CD8-positive, alpha-beta memory T cell (primary cell): Measurements from ENCODE around the gene GNAO1. TPM values are rescaled to one million over a fixed set of nuclear protein-coding genes. Genes with fewer than 3 reads are reported as not detected.

Experiments used
- CTCF ChIA-PET: fragments of 350-600 bp; sonication (Branson Sonifier 250); formaldehyde crosslinking; loops from one replicate; lab custom pipeline; 2021; ENCODE audit warnings: antibody characterized with exemption; lab: Charles Lee
- POLR2A ChIA-PET: fragments of 350-600 bp; sonication (Branson Sonifier 250); formaldehyde crosslinking; loops from one replicate; lab custom pipeline; 2021; ENCODE audit warnings: antibody characterized with exemption; lab: Charles Lee
- DNase-seq, 5 donors: peaks; one replicate each; pipeline versions ENCODE4 v3.0.0 to v3.0.0-alpha.2; 2020 to 2022; ENCODE audit warnings: mixed read lengths in 1 of 5
- H3K27ac ChIP-seq: one replicate; pipeline ENCODE4 v1.7.0; 2013; ENCODE audit warnings: low read depth, mild to moderate bottlenecking, low read length, moderate library complexity
- H3K27me3 ChIP-seq: 2 replicates; pipeline ENCODE4 v1.7.0; 2013; ENCODE audit warnings: low read length, mild to moderate bottlenecking; ENCODE audit not compliant: insufficient read depth, poor library complexity, severe bottlenecking
- H3K36me3 ChIP-seq: 2 replicates; pipeline ENCODE4 v1.7.0; 2013; ENCODE audit warnings: mild to moderate bottlenecking, low read length, moderate library complexity; ENCODE audit not compliant: insufficient read depth
- H3K4me1 ChIP-seq: 2 replicates; pipeline ENCODE4 v1.7.0; 2013; ENCODE audit warnings: mild to moderate bottlenecking, low read length, moderate library complexity; ENCODE audit not compliant: insufficient read depth
- H3K4me3 ChIP-seq: 2 replicates; pipeline ENCODE4 v1.7.0; 2013; ENCODE audit warnings: mild to moderate bottlenecking, low read length
- H3K9me3 ChIP-seq: 2 replicates; pipeline ENCODE4 v1.7.0; 2013; ENCODE audit warnings: mild to moderate bottlenecking, low read length
- H3K27ac Mint-ChIP-seq, 8 donors: one replicate each; pipeline ENCODE4 v1.8.0; 2020 to 2021; ENCODE audit warnings: mixed read lengths in 8 of 8, mild to moderate bottlenecking in 6 of 8, inconsistent platforms in 3 of 8, moderate library complexity in 3 of 8
- H3K27me3 Mint-ChIP-seq, 2 donors: one replicate each; pipeline ENCODE4 v1.8.0; 2020 to 2021; ENCODE audit warnings: mixed read lengths in 2 of 2, mild to moderate bottlenecking in 1 of 2, moderate library complexity in 1 of 2
- H3K36me3 Mint-ChIP-seq, 3 donors: one replicate each; pipeline ENCODE4 v1.8.0; 2020 to 2021; ENCODE audit warnings: mixed read lengths in 3 of 3, inconsistent platforms in 1 of 3, mild to moderate bottlenecking in 1 of 3
- H3K4me1 Mint-ChIP-seq, 3 donors: one replicate each; pipeline ENCODE4 v1.8.0; 2020 to 2021; ENCODE audit warnings: mixed read lengths in 3 of 3, inconsistent platforms in 1 of 3, mild to moderate bottlenecking in 1 of 3
- H3K4me3 Mint-ChIP-seq, 7 donors: one replicate each; pipeline ENCODE4 v1.8.0; 2020 to 2021; ENCODE audit warnings: mixed read lengths in 7 of 7, mild to moderate bottlenecking in 6 of 7, moderate library complexity in 4 of 7, inconsistent platforms in 2 of 7
- H3K9me3 Mint-ChIP-seq, 5 donors: one replicate each; pipeline ENCODE4 v1.8.0; 2020 to 2022; ENCODE audit warnings: mixed read lengths in 5 of 5, mild to moderate bottlenecking in 3 of 5, moderate library complexity in 2 of 5, inconsistent platforms in 1 of 5
- polyA plus RNA-seq: library from polyadenylated mRNA; unstranded; fragments of 300-500 nt; fragmentation: Illumina TruSeq; gene quantifications from one replicate; pipeline ENCODE4 v1.2.3, GENCODE V29; 2021
- total RNA-seq, 2 experiments: library from RNA; stranded (reverse); gene quantifications; one replicate each; pipeline ENCODE4 v1.2.3, GENCODE V29; 2021

The GNAO1 gene
- total and polyA plus RNA-seq, 3 experiments from 2014 or later = 0.86 to 2.5 (median 2.5) TPM

DNA sequence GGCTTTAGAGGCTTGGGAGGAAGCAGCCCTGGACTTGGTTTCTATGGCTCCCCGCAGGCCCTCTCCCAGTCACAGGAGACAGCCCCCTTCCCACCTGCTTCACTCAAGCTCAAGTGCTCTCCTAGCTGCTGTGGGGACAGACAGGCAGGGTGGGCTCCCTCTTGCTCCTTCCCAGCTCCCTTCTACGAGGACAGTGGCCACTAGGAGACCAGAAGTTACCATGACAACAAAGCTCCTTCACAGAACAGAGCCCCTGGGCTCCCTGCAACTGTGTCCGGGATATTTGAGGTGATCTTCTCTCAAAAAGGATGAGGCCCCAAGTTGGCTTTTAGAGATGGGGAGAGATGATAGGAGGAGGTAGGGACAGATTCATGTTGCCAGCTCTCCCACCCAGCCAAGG, 117.7 kb downstream of the GNAO1 start:
- peaks cover 0 to 5% (median 0%) of the 10 kb centered on the region in 3 donors for H3K36me3 Mint-ChIP-seq
- DNase-seq = no peak
- H3K4me1 Mint-ChIP-seq = peaks cover 0 to 5% (median 0%) of the 10 kb centered on the region in 3 donors
- H3K4me1 ChIP-seq = no peaks in the 10 kb centered on the region
- H3K4me3 ChIP-seq = no peak overlapping the region
- peak overlapping the region in 1 of 8 donors; percentile 43 for H3K27ac Mint-ChIP-seq
- no peaks in the 10 kb centered on the region for H3K36me3 ChIP-seq
- ChIA-PET CTCF (no interaction called here), POLR2A (no interaction called here)
- H3K9me3 Mint-ChIP-seq = no peaks in the 10 kb centered on the region
- H3K9me3 ChIP-seq = no peaks in the 10 kb centered on the region
- H3K4me3 Mint-ChIP-seq = no peak overlapping the region
- no peaks in the 10 kb centered on the region for H3K27me3 Mint-ChIP-seq
- H3K27me3 ChIP-seq = no peaks in the 10 kb centered on the region
- no peak overlapping the region for H3K27ac ChIP-seq

DNA sequence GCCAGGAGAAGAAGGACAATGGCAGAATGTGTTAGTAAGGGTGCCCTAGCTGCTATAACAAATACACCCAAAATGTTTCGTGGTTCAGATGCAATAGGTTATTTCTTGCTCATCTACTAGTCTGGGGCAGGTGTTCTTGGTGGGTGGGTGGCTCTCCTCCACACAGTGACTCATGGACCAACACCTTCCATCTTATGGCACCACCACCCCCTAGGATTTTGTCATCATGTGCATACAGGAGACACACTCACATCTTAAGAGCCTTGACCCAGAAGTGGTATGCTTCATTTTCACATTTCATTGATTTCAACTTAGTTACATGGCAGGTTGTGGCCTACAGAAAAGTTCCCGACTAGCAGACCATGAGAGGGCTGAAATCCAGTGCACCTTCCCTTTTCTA, 119.4 kb downstream of the GNAO1 start:
- ChIA-PET POLR2A (no interaction called here), CTCF (interaction anchor here (1.0 kb wide), 1 partner anchor 365 kb away, joined by 3 read pairs; no protein-coding TSS in a partner anchor)
- Histone ChIP-seq H3K27ac (no peak overlapping the region), H3K4me3 (no peak overlapping the region), H3K4me1 (no peaks in the 10 kb centered on the region), H3K36me3 (no peaks in the 10 kb centered on the region), H3K9me3 (no peaks in the 10 kb centered on the region), H3K27me3 (no peaks in the 10 kb centered on the region)
- Mint-ChIP-seq H3K4me1 (peaks cover 0 to 5% (median 0%) of the 10 kb centered on the region in 3 donors), H3K36me3 (peaks cover 0 to 1% (median 0%) of the 10 kb centered on the region in 3 donors), H3K4me3 (no peak overlapping the region), H3K27me3 (no peaks in the 10 kb centered on the region), H3K27ac (peak overlapping the region in 3 of 8 donors; percentile 24 to 57 (median 45)), H3K9me3 (no peaks in the 10 kb centered on the region)
- DNase-seq = no peak

DNA sequence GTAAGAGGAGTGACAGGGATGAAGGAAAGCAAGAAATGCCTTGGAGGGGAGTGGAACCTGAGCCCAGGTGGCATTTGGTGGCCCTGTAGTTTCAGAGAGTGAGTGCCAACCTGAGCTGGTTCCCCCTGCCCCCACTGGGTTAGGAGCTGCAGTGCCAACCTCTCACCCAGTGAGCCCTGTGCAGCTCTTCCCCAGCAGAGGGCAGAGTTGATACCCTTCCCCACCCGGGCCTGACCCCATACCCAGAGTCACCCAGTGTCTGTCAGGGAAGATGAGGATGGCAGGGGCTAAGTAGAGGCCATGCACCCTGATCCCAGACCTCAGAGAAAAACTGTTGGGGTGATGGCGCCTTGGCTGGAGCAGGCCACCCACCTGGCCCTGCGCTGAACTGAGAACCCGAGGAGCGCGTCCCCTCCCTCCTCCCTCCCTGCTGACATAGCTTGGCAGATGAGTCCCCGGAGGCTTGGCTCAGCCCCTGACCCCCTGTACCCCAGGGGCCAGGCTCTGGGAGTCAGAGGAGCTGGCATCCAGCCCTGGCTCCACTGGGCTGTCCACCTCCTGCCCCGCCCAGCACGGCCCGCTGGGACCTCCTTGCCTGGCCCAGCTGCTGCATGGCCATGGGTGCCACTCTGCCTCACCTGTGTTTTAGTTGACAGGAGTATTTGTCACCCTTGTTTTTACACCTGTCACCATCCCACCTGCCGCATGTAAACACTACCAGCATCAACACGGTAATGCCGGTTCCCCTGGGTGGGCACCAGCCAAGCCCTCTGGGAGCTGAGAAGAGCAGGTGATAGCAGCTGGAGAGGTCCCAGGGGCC, 120.1 kb downstream of the GNAO1 start:
- H3K4me3 ChIP-seq = no peak overlapping the region
- H3K27ac Mint-ChIP-seq = peak overlapping the region in 1 of 8 donors; percentile 54
- no peak overlapping the region for H3K4me3 Mint-ChIP-seq
- no peaks in the 10 kb centered on the region for H3K27me3 ChIP-seq
- no peaks in the 10 kb centered on the region for H3K27me3 Mint-ChIP-seq
- H3K4me1 ChIP-seq = no peaks in the 10 kb centered on the region
- H3K9me3 Mint-ChIP-seq = no peaks in the 10 kb centered on the region
- ChIA-PET CTCF (interaction anchor here (1.0 kb wide), 1 partner anchor 366 kb away, joined by 3 read pairs; no protein-coding TSS in a partner anchor), POLR2A (no interaction called here)
- no peaks in the 10 kb centered on the region for H3K9me3 ChIP-seq
- H3K36me3 ChIP-seq = no peaks in the 10 kb centered on the region
- peaks cover 0 to 5% (median 0%) of the 10 kb centered on the region in 3 donors for H3K4me1 Mint-ChIP-seq
- H3K27ac ChIP-seq = no peak overlapping the region
- no peak for DNase-seq
- H3K36me3 Mint-ChIP-seq = peaks cover 0 to 1% (median 0%) of the 10 kb centered on the region in 3 donors

DNA sequence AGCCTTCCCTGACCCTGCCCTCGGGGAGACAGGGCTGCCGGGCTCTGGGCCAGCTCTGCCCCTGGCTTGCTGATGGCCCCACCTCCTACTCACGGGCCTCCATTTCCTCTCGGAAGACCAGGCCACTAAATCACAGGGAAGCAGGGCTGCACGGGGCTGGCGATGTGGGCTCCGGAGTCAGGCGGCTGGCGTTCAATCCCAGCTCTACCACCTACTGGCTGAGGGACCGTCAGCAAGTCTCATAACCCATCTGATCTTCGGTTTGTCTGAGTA, 120.7 kb downstream of the GNAO1 start:
- Mint-ChIP-seq H3K4me3 (no peak overlapping the region), H3K27ac (no peak overlapping the region), H3K9me3 (no peaks in the 10 kb centered on the region), H3K27me3 (no peaks in the 10 kb centered on the region), H3K36me3 (peaks cover 0 to 1% (median 0%) of the 10 kb centered on the region in 3 donors), H3K4me1 (peaks cover 0 to 5% (median 0%) of the 10 kb centered on the region in 3 donors)
- no peak overlapping the region for H3K27ac ChIP-seq
- DNase-seq = no peak
- H3K36me3 ChIP-seq = no peaks in the 10 kb centered on the region
- no peaks in the 10 kb centered on the region for H3K4me1 ChIP-seq
- CTCF ChIA-PET = no interaction called here
- H3K9me3 ChIP-seq = no peaks in the 10 kb centered on the region
- H3K27me3 ChIP-seq = no peaks in the 10 kb centered on the region
- POLR2A ChIA-PET = no interaction called here
- H3K4me3 ChIP-seq = no peak overlapping the region

DNA sequence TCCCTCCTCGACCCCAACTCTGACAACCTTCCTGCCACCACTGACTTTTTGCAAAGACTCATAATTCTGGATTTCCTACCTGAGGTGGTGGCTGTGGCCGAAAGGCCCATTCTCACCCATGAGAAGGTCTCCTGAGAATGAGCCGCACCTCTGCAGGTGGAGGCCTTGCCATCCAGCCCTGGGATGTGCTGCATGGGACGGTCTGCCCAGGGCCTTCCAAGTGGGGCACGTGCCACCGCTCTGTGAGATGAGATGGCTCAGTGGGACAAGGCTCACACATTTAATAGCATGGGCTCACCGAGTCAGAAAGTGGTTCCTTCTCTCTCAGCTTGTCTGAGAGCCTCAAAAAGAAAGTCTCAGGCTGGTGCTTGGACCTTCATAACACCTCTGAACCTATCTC, 121.3 kb downstream of the GNAO1 start:
- H3K27me3 Mint-ChIP-seq = no peaks in the 10 kb centered on the region
- peaks cover 0 to 1% (median 0%) of the 10 kb centered on the region in 3 donors for H3K36me3 Mint-ChIP-seq
- no peaks in the 10 kb centered on the region for H3K4me1 ChIP-seq
- CTCF ChIA-PET = no interaction called here
- DNase-seq = no peak
- no peak overlapping the region for H3K27ac ChIP-seq
- no peak overlapping the region for H3K4me3 Mint-ChIP-seq
- no peaks in the 10 kb centered on the region for H3K9me3 Mint-ChIP-seq
- no peaks in the 10 kb centered on the region for H3K9me3 ChIP-seq
- no peak overlapping the region for H3K4me3 ChIP-seq
- H3K36me3 ChIP-seq = no peaks in the 10 kb centered on the region
- H3K27ac Mint-ChIP-seq = peak overlapping the region in 3 of 8 donors; percentile 12 to 67 (median 19)
- peaks cover 1 to 6% (median 2%) of the 10 kb centered on the region in 3 donors for H3K4me1 Mint-ChIP-seq
- POLR2A ChIA-PET = no interaction called here
- no peaks in the 10 kb centered on the region for H3K27me3 ChIP-seq

DNA sequence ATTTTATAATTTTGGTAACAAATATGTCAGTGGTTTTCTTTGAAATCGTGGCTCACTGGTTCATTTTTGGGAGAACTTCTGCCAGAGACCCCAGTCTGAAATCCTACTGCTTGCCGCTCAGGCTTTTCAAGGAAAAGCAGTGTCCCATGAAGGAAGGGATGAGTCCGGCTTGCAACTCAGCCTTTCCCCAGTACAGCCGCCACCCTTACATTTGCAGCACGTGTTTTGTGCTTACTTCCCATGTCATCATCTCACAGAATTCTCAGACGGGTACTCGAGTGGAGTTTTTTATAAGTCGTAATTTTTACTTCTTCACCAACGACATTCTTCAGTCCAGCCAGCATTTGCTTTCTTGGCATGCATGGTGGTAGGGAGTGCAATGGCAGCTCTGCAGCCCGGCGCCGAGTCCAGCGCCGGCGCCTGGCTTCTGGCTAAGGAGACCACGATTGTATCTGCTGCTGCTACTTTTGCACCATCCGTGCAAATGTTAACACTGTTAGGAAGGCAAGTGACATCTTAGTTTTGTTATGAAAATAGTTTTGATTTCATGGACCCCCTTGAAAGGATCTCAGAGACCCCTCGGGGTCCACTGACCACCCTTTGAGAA, 123.1 kb downstream of the GNAO1 start:
- CTCF ChIA-PET = no interaction called here
- H3K36me3 Mint-ChIP-seq = peaks cover 0 to 1% (median 0%) of the 10 kb centered on the region in 3 donors

DNA sequence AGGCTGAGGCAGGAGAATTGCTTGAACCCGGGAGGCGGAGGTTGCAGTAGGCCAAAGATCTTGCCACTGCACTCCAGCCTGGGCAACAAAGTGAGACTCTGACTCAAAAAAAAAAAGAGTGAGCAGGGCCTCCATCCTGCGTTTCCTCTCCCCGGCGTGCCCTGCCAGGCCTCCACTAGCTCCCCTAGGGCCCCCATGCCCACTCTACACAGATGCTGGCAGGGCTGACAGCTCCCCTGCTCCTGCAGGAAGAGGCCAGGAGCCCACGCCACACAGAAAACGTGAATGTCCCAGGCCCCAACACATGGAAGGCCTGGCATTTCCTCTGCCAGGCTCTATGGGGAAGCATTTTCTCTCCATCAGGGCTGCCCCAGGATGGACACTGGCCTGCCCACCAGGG, 124.7 kb downstream of the GNAO1 start:
- H3K36me3 Mint-ChIP-seq = no peaks in the 10 kb centered on the region
- CTCF ChIA-PET = interaction anchor here (0.9 to 1.2 kb wide), 2 partner anchors 372 to 374 kb away, joined by 3 to 6 read pairs; no protein-coding TSS in a partner anchor

More for the DNA sequence above, 123.1 kb downstream of the GNAO1 start:
- H3K27me3 ChIP-seq = no peaks in the 10 kb centered on the region
- peak overlapping the region in 1 of 8 donors; percentile 63 for H3K27ac Mint-ChIP-seq
- peaks cover 7% of the 10 kb centered on the region for H3K4me1 ChIP-seq
- no peak overlapping the region for H3K4me3 ChIP-seq
- H3K9me3 Mint-ChIP-seq = no peaks in the 10 kb centered on the region
- H3K36me3 ChIP-seq = no peaks in the 10 kb centered on the region
- H3K4me1 Mint-ChIP-seq = peaks cover 8 to 16% (median 11%) of the 10 kb centered on the region in 3 donors
- POLR2A ChIA-PET = no interaction called here
- DNase-seq = no peak
- H3K9me3 ChIP-seq = no peaks in the 10 kb centered on the region
- H3K27ac ChIP-seq = no peak overlapping the region
- no peak overlapping the region for H3K4me3 Mint-ChIP-seq
- no peaks in the 10 kb centered on the region for H3K27me3 Mint-ChIP-seq

DNA sequence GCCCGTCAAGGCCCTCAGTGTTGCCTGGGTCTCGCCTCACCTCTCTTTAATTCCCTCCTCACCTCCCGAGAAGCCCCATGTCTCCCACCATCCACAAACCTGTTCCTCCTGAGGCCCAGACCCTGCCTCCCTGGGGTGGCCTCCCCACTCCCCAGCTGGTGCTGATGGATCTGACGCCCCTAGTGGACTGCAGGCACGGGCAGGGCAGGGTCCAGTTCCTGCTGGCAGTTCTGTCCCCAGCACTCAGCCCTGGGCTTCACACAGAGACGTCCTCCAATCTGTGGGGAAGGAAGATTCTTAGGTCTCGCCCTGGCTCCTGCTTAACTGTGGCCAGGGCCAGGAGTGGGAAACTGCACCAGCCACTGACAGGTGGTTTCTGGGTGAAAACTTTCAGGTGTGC, 125.3 kb downstream of the GNAO1 start:
- CTCF ChIA-PET = no interaction called here
- no peaks in the 10 kb centered on the region for H3K9me3 Mint-ChIP-seq
- peaks cover 11% of the 10 kb centered on the region in 3 donors for H3K4me1 Mint-ChIP-seq

More for the DNA sequence above, 124.7 kb downstream of the GNAO1 start:
- Histone ChIP-seq H3K36me3 (no peaks in the 10 kb centered on the region), H3K9me3 (no peaks in the 10 kb centered on the region), H3K4me1 (peaks cover 7% of the 10 kb centered on the region), H3K27ac (no peak overlapping the region), H3K4me3 (no peak overlapping the region), H3K27me3 (no peaks in the 10 kb centered on the region)
- no peak overlapping the region for H3K27ac Mint-ChIP-seq
- no peak overlapping the region for H3K4me3 Mint-ChIP-seq
- no peak for DNase-seq
- H3K4me1 Mint-ChIP-seq = peaks cover 11% of the 10 kb centered on the region in 3 donors
- H3K9me3 Mint-ChIP-seq = no peaks in the 10 kb centered on the region
- no peaks in the 10 kb centered on the region for H3K27me3 Mint-ChIP-seq
- POLR2A ChIA-PET = no interaction called here

More for the DNA sequence above, 125.3 kb downstream of the GNAO1 start:
- Mint-ChIP-seq H3K27ac (peak overlapping the region in 3 of 8 donors; percentile 17 to 48 (median 46)), H3K36me3 (no peaks in the 10 kb centered on the region), H3K27me3 (no peaks in the 10 kb centered on the region), H3K4me3 (no peak overlapping the region)
- Histone ChIP-seq H3K4me1 (peaks cover 7% of the 10 kb centered on the region), H3K27me3 (no peaks in the 10 kb centered on the region), H3K27ac (no peak overlapping the region), H3K4me3 (no peak overlapping the region), H3K36me3 (no peaks in the 10 kb centered on the region), H3K9me3 (no peaks in the 10 kb centered on the region)
- DNase-seq = no peak
- POLR2A ChIA-PET = no interaction called here
